ENCODE measurements around the gene OR2T1.
"Not testable (repeated sequence)": the region's sequence is repeated elsewhere in the genome, so short reads cannot be mapped to it uniquely, and the experiment has no call there.

GRCh38 chr1:248449821-248450465, 47.1 kb downstream of the OR2T1 start:
- not testable (repeated sequence) for TF ChIP-seq ZNF138 (tag by site-specific recombination; IDR thresholded peaks at IDR 0.05; ENCODE audit: borderline replicate concordance); CTCF (tag by site-specific recombination; IDR thresholded peaks at IDR 0.05); MYNN (tag by site-specific recombination; IDR thresholded peaks at IDR 0.05; ENCODE audit: borderline replicate concordance)

All from HEK293 (cell line).